Lower leg skin (tissue), 4 donors: ENCODE data around the gene CMTM8. TPM values are rescaled to one million over a fixed set of nuclear protein-coding genes. Genes with fewer than 3 reads are reported as not detected.
A peak's percentile ranks its signal among the peaks of the same experiment; 100 is the strongest.

Experiments used
- DNase-seq, 2 donors: peaks; one replicate each; pipeline ENCODE4 v3.0.0-alpha.2; 2019; ENCODE audit warnings: low spot score in 2 of 2
- H3K4me3 ChIP-seq: fragments of 200-600 bp; sonication (generic); 2 replicates; pipeline ENCODE4 v1.5.1; 2017; ENCODE audit warnings: mild to moderate bottlenecking, low read depth; ENCODE audit not compliant: poor library complexity, severe bottlenecking
- POLR2A ChIP-seq, 2 donors: fragments of 450-650 bp; IDR thresholded peaks; one replicate each; pipeline ENCODE4 v1.6.1; 2016 to 2017; ENCODE audit warnings: antibody characterized with exemption in 2 of 2, mild to moderate bottlenecking in 1 of 2, moderate library complexity in 1 of 2
- WGBS, 2 donors: methylation state at CpG; one replicate each; pipeline ENCODE4 v1.1.5; 2018; 5-methylcytosine and 5-hydroxymethylcytosine counted together
- intact Hi-C: fragments of 100-400 bp; cut with DNase I; formaldehyde crosslinking; loops from one replicate; pipeline ENCODE4 v1.15.0; 2023; ENCODE audit warnings: low total_unique reads
- total RNA-seq, 4 donors: library from RNA; depleted of rRNA; stranded (reverse); fragments of >200 nt; gene quantifications; one replicate each; pipeline ENCODE4 v1.1.0, GENCODE V29; 2016
- TF ChIP-seq, protein P1 (sequence below), 3 donors: fragments of 450-650 bp; IDR thresholded peaks; one replicate each; pipeline ENCODE4 v1.5.1; 2016; ENCODE audit warnings: antibody characterized with exemption in 3 of 3, mild to moderate bottlenecking in 3 of 3, moderate library complexity in 2 of 3

The CMTM8 gene
- total RNA-seq, 4 donors from 2014 or later: 11.0 to 24.7 (median 15.5) TPM

DNA sequence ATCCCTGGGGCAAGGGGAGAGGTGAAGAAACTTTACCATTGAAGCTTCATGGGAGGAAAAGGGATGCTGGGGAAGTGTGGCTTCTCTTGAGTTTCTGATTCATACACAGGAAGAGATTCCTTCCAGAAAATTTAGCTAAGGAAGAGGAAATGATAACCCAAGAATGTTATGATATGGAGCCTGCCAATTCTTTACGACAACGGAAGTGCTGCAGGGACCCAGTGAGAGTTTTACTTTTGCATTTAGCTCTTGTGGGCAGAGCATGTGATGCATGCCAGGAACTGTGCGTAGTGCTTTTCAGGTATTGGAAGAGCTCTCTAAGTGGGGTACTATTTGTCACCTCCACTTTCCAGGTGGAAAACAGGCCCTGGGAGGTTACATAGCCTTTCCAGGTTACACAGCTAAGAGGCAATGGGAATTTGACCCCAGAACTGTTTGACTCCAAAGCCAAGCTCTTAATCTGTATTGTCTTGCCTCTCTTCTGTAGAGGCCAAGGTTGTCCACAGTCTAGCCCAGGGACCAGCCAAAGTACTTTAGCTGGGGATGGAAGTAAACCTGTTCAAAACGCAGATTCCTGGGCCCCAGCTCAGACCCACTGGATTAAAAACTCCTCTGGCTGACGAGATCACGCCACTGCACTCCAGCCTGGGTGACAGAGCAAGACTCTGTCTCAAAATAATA is 176.2 kb downstream of the CMTM8 start:
- TF ChIP-seq, protein P1, sequence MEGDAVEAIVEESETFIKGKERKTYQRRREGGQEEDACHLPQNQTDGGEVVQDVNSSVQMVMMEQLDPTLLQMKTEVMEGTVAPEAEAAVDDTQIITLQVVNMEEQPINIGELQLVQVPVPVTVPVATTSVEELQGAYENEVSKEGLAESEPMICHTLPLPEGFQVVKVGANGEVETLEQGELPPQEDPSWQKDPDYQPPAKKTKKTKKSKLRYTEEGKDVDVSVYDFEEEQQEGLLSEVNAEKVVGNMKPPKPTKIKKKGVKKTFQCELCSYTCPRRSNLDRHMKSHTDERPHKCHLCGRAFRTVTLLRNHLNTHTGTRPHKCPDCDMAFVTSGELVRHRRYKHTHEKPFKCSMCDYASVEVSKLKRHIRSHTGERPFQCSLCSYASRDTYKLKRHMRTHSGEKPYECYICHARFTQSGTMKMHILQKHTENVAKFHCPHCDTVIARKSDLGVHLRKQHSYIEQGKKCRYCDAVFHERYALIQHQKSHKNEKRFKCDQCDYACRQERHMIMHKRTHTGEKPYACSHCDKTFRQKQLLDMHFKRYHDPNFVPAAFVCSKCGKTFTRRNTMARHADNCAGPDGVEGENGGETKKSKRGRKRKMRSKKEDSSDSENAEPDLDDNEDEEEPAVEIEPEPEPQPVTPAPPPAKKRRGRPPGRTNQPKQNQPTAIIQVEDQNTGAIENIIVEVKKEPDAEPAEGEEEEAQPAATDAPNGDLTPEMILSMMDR (IDR thresholded peaks at IDR 0.05): no peak
- TF ChIP-seq POLR2A (IDR thresholded peaks at IDR 0.05): no peak
- peak in 1 of 2 donors; percentile 81 for DNase-seq
- intact Hi-C loops: no loop called here
- 65 to 76% methylated on average over 6 of the region's 6 CpGs for WGBS, 2 donors
- no peak overlapping the region for H3K4me3 ChIP-seq

DNA sequence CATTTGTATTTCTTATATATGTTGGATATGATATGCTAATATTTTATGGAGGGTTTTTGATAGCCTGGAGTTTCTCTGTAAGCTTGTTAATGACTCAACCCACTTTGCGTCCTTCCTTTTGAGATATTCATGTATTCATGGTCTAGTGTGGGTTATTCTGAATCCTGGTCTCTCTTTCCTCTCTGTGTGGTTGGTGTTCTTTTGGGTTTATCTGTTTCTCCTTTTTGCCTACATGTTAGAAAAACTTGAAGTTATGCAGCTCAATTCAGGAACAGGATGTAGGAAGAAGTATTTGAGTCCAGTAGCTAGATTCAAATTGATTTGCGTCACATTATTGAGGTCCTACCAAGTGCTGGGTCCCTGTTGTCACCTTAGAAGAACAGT is 181.3 kb downstream of the CMTM8 start:
- WGBS, 2 donors: 84 to 88% methylated on average over 2 of the region's 2 CpGs
- H3K4me3 ChIP-seq: no peak overlapping the region
- DNase-seq: no peak
- intact Hi-C loops: no loop called here
- TF ChIP-seq, protein P1 (IDR thresholded peaks at IDR 0.05): no peak
- no peak for TF ChIP-seq POLR2A (IDR thresholded peaks at IDR 0.05)

Other genes starting within 250 kb of the CMTM8 start
- gene GPD1L, start 132.1 kb upstream of the CMTM8 start, total RNA-seq: 10 to 100 TPM; 24.0 to 42.8 (median 27.1) TPM
- 10 to 100 TPM in 3 of 4 donors, 1 to 10 TPM in 1; 9.8 to 12.3 (median 11.4) TPM for gene CMTM7, start 153.2 kb downstream of the CMTM8 start, total RNA-seq